VCaP (cell line): Measurements from ENCODE around the gene C11orf24.

Source experiments
- H3K27ac ChIP-seq: fragments of 450-650 bp; 2 replicates; pipeline ENCODE4 v1.5.1; 2017
- CTCF ChIP-seq: fragments of 450-650 bp; conservative IDR thresholded peaks from 2 replicates; pipeline ENCODE4 v1.5.1; 2017; ENCODE audit warnings: mild to moderate bottlenecking, moderate library complexity

C11orf24 gene

DNA sequence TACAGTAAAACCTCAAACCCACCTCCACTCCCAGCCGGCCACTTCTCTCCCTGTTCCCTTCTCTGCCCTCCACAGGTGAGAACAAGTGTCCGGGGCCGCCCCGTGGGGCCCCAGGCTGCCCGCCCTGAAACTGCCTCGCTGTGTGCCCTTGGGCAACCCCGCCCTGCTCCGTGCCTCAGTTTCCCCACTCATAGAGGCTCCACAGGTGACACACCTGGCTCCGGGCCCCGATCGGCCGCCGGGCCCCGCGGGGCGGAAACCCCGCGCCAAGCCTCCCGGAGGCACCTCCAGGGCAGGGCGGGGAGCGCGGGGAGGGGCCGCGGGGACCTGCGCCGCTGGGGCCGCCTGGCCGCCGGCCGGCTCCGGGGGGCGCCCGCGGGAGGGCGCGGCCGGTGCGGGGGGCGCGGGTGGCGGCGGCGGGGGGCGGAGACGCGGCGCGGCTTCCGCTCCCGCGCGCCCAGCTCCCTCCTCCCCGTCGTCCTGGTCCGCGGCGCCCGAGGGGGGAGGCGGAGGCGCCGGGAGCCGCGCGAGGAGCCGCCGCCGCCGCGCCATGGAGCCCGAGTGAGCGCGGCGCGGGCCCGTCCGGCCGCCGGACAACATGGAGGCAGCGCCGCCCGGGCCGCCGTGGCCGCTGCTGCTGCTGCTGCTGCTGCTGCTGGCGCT lies 40.5 kb upstream of the C11orf24 start, which contains the start of gene LRP5:
Gene LRP5 (plus strand): TSS at position 475 of the 663 bp plus-strand sequence. CDS start 124 bp downstream, at position 599.
- no peak; the same call in 1 of the 2 replicates for TF ChIP-seq CTCF
- peak within 1 kb of the TSS; percentile 89 for H3K27ac ChIP-seq

GRCh38 chr11:68311160-68312116 lies 39.7 kb upstream of the C11orf24 start:
- H3K27ac ChIP-seq: peak overlapping the region; percentile 89

GRCh38 chr11:68309621-68310185 lies 37.9 kb upstream of the C11orf24 start:
- H3K27ac ChIP-seq: no peak overlapping the region
- TF ChIP-seq CTCF: no peak

More at GRCh38 chr11:68311160-68312116, 39.7 kb upstream of the C11orf24 start:
- TF ChIP-seq CTCF: no peak

GRCh38 chr11:68308068-68308467 lies 36.3 kb upstream of the C11orf24 start:
- no peak overlapping the region for H3K27ac ChIP-seq
- TF ChIP-seq CTCF: no peak

DNA sequence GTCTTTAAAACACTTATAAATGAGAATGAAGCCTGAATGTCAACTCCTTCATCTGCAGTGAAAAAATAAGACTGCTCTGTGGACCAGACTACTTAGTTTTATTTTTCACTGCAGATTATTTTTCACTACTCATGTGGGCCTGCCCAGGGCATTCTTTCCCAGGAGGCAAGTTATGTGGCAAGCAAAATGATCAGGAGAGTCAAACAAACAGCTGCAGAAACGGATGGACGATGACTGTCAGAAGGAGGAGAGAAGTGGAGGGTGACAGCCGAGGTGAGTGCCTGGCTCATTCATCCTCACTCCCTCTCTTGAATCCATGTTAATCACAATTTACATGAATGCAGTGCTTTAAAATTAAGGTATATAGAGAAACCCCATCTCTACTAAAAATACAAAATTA lies 34.9 kb upstream of the C11orf24 start:
- no peak overlapping the region for H3K27ac ChIP-seq
- no peak for TF ChIP-seq CTCF

GRCh38 chr11:68303982-68304780 lies 32.4 kb upstream of the C11orf24 start:
- H3K27ac ChIP-seq: no peak overlapping the region
- TF ChIP-seq CTCF: no peak
